GM10847 (cell line): ENCODE results near the gene B4GALT5.

Experiments
- POLR2A ChIP-seq: IDR thresholded peaks from 2 replicates; pipeline ENCODE4 v1.6.1; 2011; ENCODE audit not compliant: insufficient read length; ENCODE audit errors: extremely low read depth

The B4GALT5 gene

GRCh38 chr20:49631856-49632418, 81.7 kb downstream of the B4GALT5 start:
- no peak for TF ChIP-seq POLR2A

DNA sequence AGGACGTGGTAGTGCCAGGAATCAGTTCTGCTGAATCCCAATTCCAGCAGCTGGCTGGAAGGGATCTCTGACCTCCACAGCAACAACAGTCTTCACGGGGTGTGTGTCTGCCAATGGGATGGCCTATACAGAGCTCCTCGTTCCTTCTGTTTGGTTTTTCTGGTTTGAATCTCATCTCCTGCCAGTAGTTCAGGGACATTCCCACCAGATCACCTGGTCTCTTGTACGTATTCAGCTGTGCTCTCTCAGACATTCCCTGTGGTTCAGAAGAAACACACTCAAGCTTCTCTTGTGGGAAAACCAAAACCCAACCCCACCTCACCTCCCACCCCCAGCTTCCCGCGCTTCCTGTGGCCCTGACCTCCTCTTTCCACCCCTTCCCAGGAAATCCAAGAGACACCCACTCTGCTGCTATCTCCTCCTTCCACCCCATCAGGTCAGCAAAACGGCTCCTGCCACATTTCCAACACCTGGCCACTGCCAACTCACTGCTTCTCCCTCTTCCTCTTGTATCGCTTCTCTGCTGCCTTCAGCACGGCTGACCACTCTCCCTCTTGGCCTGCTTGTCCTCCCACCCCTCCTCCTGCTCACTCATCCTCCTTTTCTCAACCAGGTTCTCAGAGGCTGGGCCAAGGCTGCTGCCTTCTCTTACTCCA, 82.5 kb downstream of the B4GALT5 start:
- no peak for TF ChIP-seq POLR2A

- TF ChIP-seq POLR2A = no peak
Measured at GRCh38 chr20:49630396-49630951, 83.2 kb downstream of the B4GALT5 start.

- TF ChIP-seq POLR2A = no peak
Measured at GRCh38 chr20:49629606-49630005, 84.1 kb downstream of the B4GALT5 start.

DNA sequence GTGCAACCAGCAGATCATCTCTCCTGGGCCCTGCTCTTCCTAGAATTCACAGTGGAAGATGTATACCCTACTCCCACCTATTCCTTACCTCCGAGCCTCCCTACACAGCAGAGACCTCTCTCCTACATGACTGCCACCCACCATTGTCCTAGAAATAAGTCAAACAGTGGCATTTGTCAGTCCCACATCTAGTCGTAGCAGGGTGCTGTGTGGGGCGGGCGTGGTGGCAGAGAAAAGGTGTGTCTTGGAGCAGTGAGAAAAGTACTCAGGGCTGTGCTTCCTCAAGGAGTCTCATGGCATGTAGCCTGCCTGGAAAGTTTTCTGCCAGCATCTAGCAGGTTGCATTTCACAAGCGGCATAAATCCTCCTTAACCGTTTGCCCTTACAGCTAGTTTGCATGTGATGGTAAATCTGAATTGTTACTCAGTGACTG, 86.3 kb downstream of the B4GALT5 start:
- no peak for TF ChIP-seq POLR2A

- TF ChIP-seq POLR2A = no peak
Measured at GRCh38 chr20:49624317-49624716, 89.4 kb downstream of the B4GALT5 start.

DNA sequence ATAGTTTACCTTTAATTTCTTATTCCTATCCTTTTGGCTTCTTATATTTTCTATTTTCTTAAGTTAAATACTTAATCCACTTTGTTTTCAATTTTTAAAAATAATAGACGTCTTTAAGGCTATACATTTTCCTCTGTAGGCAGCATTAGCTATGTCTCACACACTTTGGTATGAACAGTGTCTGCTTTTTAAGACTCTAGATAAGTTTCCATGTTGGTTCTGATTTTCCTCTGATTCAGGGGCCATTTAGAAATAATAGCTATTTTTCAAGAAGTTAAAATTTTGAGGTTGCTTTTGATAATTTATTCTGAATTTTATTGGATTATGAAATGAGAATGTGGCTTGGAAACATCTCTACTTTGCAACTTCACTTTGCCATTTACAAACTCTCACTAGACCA, 91.4 kb downstream of the B4GALT5 start:
- TF ChIP-seq POLR2A = no peak

GRCh38 chr20:49620364-49621240, 93.1 kb downstream of the B4GALT5 start:
- no peak for TF ChIP-seq POLR2A

GRCh38 chr20:49619113-49620048, 94.3 kb downstream of the B4GALT5 start:
- no peak for TF ChIP-seq POLR2A

GRCh38 chr20:49618289-49618688, 95.4 kb downstream of the B4GALT5 start:
- no peak for TF ChIP-seq POLR2A

DNA sequence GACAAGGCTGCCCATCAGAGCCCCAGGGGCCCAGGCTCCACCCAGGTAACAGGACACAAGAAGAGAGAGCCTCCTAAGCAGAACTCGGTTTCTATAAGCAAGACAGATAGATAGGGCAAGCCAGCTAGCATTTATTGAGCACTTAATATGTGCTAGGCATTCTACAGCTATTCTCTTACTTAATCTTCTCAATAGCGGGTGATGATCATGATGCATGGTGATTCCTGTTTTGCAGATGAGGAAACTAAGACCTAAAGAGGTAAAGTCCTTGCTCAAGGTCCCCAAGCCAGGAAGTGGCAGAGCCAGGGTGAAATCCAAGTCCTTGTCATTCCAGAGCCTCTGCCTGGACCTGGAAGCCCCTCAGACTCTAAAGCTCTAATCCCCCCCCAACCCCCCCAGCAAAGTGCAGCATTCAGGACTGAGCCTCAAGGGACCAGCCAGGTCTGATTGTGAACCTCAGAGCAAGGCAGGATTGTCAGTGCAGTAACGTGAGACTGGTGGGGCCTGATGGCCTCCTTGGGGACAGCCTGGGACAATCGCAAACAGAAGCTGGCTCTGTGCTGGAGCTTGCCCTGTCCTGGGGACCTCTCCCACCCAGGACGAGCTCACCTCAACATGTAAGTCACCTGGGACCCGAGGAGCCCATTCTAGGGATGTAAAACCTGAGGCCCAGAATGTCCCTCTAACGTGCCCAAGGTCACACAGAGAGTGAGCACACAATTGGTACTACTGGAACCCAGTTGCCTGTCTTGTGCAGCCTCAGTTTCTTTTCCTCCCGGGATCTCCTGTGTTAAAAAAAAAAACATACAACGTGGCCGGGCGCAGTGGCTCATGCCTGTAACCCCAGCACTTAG, 97.3 kb downstream of the B4GALT5 start:
- no peak for TF ChIP-seq POLR2A

GRCh38 chr20:49615401-49616153, 98.1 kb downstream of the B4GALT5 start:
- no peak for TF ChIP-seq POLR2A

DNA sequence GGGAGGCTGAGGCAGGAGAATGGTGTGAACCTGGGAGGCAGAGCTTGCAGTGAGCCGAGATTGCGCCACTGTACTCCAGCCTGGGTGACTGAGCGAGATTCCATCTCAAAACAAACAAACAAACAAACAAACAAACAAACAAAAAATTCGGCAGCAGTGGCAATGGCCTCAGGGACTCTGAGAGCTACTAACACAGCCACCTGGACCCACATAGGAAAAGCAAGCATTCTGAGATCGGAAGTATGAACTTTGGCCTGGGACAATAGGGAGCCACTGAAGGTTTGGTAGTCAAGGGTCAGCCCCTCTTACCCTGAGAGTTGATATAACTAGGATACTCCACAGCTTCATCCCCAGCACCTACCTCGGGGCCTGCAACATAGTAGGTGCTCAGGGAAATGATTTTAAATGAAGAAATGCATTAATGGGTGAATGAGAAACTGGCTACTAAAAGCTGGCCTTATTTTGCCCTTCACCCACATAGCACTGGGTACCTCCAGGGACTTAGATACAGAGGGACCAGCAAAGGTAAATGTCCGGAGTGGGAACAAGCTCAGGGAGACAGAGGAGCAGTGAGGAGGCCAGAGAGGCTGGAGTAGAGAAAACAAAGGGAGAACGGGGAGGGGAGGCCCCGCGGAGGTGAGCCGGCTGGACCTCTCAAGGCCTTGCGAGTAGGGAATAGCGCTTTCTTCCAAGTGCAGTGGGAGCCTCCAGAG, 99.2 kb downstream of the B4GALT5 start:
- no peak for TF ChIP-seq POLR2A
